Astrocyte (in vitro differentiated cells and primary cell): ENCODE measurements around the gene APOA4.

ENCODE experiments used
- CTCF ChIP-seq: IDR thresholded peaks from 2 replicates; pipeline ENCODE4 v1.5.1; 2011; ENCODE audit warnings: low read depth, mild to moderate bottlenecking, inconsistent platforms, low read length, moderate library complexity; ENCODE audit not compliant: insufficient read depth
- EZH2 ChIP-seq: IDR thresholded peaks from 2 replicates; pipeline ENCODE4 v1.6.1; 2012; ENCODE audit warnings: mild to moderate bottlenecking, low read length, inconsistent platforms; ENCODE audit not compliant: insufficient read depth

GRCh38 chr11:116842117-116842516, 19.0 kb upstream of the APOA4 start:
- TF ChIP-seq CTCF (no peak), EZH2 (no peak)
